HG02610 (cell line): ENCODE results near the gene DEDD2.

Experiments
- ATAC-seq: cut with Tn5 transposase; IDR thresholded peaks from one replicate; pipeline ENCODE4 v1.9.1; 2021; ENCODE audit warnings: mild to moderate bottlenecking, moderate library complexity; ENCODE audit not compliant: unreplicated experiment

The DEDD2 gene

GRCh38 chr19:42174958-42175734, 42.3 kb downstream of the DEDD2 start:
- ATAC-seq, result no peak

GRCh38 chr19:42174188-42174587, 43.3 kb downstream of the DEDD2 start:
- ATAC-seq, result no peak

DNA sequence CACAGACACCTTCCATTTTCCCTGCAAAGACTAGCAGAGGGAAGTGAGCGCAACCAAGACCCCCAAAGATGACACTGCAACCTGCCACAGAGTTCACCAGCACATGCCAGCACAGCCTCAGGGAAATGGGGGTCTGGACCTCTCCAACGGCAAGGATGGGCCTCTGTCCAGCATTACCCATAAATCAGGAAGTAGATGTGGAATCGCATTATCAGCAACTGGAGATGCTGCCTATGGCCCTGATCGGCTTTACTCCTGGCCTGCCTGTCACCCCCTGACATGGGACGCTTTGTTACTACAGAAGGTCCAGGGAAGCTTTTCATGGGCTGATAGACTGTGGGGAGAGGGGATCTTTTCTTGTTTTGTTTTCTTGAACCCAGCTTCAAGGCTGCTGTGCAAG, 43.8 kb downstream of the DEDD2 start:
- ATAC-seq, result no peak

- no peak for ATAC-seq
Measured at GRCh38 chr19:42172261-42172660, 45.2 kb downstream of the DEDD2 start.

DNA sequence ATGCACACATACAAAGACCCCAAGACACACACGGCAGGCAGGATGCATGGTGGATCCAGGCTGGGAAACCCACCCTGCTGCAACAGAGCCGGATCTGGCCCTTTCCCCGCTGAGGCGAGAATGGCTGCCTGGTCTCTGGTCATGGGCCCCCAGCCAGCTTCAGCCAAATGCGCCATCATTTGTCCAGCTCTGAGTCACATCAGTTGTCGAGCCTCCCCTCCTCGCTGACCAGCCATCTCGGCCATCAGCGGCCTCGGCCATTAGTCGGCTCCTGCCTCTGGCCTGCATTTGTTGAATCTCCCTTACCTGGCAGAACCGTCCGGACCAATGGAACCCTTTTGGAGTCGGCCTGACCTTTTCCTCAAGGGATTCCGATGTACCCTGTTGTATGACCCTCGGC, 46.8 kb downstream of the DEDD2 start:
- no peak for ATAC-seq

- ATAC-seq, result no peak
Measured at GRCh38 chr19:42169486-42170413, 47.7 kb downstream of the DEDD2 start.

DNA sequence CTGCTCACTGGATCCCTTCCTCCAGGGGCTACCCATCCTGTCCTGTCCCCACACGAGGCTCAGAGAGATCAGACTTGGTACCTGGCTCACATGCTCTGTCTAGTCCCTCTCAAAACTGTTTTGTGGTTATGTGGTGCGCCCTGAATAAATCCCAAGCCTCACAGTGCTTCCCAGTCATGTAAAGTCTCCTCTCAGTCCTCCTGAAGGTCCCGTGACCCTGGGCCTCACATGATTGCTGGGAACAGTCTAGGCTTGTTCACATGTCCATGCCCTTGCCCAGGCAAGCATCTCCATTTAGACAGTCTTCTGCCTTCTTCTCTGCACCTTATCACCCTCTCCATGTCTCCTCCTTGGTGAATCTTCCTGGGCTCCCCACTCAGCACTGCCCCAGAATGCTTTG, 49.3 kb downstream of the DEDD2 start:
- ATAC-seq, result no peak

DNA sequence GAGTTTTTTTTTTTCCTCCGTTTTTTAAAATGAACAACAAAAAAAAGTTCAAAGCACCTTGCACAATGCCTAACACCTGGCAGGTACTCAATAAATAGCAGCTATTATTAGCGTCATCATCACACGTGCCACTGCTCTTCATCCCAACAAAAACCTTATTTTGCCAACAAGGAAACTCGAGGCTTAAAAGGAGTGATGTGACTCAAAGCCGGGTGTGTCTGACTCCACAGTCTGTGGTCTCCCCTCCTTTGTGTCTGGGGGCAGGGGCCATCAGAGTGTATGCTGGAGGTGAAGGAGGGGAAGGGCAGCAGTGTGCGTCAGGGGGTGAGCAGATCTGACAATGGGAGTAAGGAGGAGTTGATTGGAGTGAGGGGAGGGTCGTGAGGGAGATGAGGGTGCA, 51.2 kb downstream of the DEDD2 start:
- ATAC-seq, result no peak

DNA sequence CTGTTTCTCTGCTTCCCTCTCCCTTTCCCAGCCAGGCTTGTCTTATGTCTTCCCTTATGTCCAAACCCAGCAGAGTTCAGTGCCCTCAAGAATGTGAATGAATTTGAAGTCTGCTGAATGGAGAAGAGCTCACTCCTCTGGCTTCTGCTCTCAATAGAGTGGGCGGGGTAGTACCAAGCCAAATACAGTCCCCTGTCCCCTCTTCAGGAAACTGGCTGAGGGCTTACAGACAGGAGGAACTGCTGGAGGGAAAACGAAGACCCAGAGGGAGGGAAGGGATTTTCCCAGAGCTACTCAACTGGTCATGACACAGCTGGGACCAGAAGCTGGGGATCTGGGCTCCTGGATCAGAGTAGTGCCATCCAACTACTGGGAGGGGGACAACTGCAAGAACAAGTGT, 52.3 kb downstream of the DEDD2 start:
- no peak for ATAC-seq

DNA sequence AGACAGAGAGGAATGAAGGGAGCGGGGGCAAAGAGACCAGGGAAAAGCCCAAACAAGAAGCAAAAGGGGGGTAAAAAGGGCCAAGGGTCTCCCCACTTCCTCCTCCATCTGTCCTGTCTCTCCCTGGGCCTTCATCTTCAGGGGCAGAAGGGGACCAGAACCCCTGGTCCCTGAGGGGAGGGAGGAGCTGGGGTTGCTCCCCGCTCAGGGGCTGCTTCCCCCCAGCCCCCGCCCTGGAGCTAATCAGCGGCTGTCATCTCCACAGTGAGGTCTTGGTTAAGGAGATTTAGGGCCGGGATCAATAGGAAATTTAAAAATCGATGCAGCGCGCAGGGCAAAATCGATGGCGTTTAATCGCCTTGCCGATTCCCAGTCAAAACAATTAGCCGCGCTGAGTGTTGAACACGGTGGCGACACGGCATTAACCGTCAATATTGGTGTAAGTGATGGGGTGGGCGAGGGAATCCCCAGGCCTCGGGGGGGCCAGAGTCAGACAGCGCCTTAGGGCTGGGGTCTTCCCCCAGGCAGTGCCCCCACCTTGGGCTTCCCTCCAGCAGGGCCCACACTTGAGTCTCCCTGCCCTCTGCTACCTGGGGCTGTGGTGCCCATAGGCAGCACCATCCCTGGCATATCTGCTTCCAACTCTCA, 55.7 kb downstream of the DEDD2 start:
- ATAC-seq, result no peak

DNA sequence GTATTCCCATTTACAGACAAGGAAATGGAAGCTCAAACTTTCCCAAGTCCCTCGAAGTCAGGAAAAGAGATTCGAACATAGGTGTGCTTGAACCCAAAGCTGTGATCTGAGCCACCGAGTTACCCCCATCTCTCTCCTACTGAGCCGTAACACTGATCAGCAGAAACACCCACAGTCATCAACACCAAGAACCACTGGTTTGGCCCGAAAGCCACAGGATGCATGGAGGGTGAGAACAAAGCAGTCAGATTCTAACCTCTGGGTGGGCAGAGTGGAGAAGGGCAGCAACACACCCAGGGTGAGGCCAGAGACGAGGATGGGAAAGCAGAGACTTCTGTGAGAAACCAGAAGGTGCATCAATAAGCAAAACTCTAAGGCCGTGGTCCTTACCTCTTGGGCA, 57.5 kb downstream of the DEDD2 start:
- ATAC-seq, result no peak

DNA sequence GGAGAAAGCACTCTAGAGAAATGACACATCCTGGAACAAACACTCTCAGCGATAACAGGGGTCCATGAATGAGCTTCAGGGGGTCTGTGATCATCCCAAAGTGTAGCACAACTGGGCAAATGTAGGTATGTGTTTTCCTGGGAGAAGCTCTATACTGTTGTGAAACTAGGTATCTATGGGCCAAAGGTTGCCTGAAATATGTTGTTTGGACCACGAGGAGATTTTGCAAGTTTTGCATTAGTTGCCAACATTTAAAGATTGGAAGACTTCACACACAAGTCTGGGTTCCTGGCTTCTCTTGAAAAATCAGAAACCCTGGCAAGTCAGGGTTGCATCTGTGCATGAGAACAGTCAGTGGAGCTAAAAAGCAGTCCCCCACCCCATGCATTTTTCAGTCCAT, 58.6 kb downstream of the DEDD2 start:
- ATAC-seq, result no peak

DNA sequence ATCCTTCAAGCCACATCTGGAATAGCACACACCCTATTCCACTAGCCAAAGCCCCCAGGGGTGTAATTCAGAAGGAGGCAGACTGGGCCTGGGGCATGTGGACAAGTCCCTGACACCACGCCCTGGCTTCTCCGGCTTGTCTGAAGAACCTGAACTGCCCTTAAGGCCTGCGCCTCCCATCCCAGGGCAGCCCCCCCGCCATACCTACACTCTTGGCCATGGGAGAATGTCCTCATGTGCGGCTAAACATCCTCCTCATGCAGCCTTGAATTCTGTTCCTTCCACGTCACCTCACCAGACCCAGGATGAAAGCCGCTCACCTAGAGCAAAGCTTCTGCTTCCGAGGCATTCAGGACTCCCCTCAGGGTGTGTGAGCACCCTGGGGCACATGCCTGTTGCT, 60.9 kb downstream of the DEDD2 start:
- ATAC-seq, result no peak

GRCh38 chr19:42155796-42156195, 61.7 kb downstream of the DEDD2 start:
- no peak for ATAC-seq

- no peak for ATAC-seq
Measured at GRCh38 chr19:42154471-42155323, 62.8 kb downstream of the DEDD2 start.

- no peak for ATAC-seq
Measured at GRCh38 chr19:42153672-42154433, 63.6 kb downstream of the DEDD2 start.

DNA sequence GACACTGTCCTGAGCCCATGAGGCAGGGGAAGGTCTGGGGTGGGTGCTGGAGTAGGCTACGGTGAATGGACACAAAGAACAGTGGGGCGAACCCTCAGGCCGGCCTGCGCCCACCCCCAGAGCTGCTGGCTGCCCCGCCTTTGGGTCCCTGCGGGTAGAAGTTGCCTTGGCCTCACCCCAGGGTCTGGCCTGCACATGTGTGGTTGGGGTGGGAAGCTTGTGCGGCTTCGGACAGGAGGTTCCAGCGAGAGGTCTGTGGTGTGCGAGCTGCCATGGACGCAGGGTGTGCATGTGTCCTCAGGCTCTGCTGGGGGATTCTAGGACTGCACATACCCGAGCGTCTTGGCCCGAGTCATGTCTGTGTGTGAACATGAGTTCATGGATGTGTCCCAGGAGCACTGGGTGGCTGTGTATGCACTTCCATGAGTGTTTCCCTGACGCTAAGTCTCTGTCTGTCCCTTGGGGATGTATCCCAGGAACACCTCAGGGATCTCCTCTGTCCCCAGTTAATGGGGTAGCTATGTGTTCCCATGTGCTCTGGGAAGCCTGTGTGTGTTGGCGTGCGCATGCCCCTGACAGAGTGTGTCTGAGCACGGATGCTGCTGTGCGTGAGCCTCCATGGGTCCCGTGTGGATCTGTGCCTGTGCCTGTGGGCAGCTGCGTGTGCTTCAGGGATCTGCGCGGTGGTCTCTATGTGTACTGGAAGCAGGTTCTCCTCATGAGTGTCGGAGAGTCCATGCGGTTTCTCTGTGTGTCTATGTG, 64.4 kb downstream of the DEDD2 start:
- no peak for ATAC-seq

GRCh38 chr19:42151782-42152684, 65.4 kb downstream of the DEDD2 start:
- no peak for ATAC-seq
